A549 (cell line): Measurements from ENCODE around the gene ACTR5.

Experiments
- CBX8 ChIP-seq: fragments of 200-600 bp; sonication (generic); IDR thresholded peaks from 2 replicates; pipeline ENCODE4 v1.6.1; 2016
- CHD4 ChIP-seq: fragments of 200-600 bp; sonication (generic); IDR thresholded peaks from 2 replicates; pipeline ENCODE4 v1.6.1; 2016; ENCODE audit warnings: antibody characterized with exemption, mild to moderate bottlenecking, borderline replicate concordance
- CTCF ChIP-seq: fragments of >200 bp; sonication (Bioruptor Twin); formaldehyde crosslinking; IDR thresholded peaks from 3 replicates; pipeline ENCODE4 v1.5.1; 2016
- JUN ChIP-seq, 2 experiments: fragments of >200 bp; sonication (Bioruptor Twin); formaldehyde crosslinking; IDR thresholded peaks; 2 replicates in 1 of 2; 3 replicates in 1 of 2; pipeline ENCODE4 v1.6.1; 2016 to 2017
- POLR2A ChIP-seq: IDR thresholded peaks from 2 replicates; pipeline ENCODE4 v1.6.1; 2012; ENCODE audit warnings: mild to moderate bottlenecking, low read length
- RARB ChIP-seq: fragments of 250-450 bp; sonication (Bioruptor Pico); IDR thresholded peaks from 2 replicates; pipeline ENCODE4 v1.8.0; 2021; ENCODE audit warnings: mild to moderate bottlenecking, moderate library complexity
- RCOR1 ChIP-seq: fragments of 150-350 bp; IDR thresholded peaks from 2 replicates; pipeline ENCODE4 v1.6.1; 2014; ENCODE audit warnings: antibody characterized with exemption, low read length, low read depth
- REST ChIP-seq: fragments of 200-600 bp; sonication (generic); IDR thresholded peaks from 2 replicates; pipeline ENCODE4 v1.6.1; 2016; ENCODE audit warnings: antibody characterized with exemption, mild to moderate bottlenecking, moderate library complexity
- RFX5 ChIP-seq: fragments of 450-650 bp; IDR thresholded peaks from 2 replicates; pipeline ENCODE4 v1.7.1; 2014; ENCODE audit warnings: antibody characterized with exemption, mild to moderate bottlenecking, moderate library complexity
- TF ChIP-seq, protein P1 (sequence below): IDR thresholded peaks from 2 replicates; pipeline ENCODE4 v1.6.1; 2012; ENCODE audit warnings: low read depth, borderline replicate concordance
- TF ChIP-seq, protein P2 (sequence below): fragments of 250-450 bp; sonication (Bioruptor Pico); IDR thresholded peaks from 2 replicates; pipeline ENCODE4 v1.5.0; 2021; ENCODE audit warnings: mild to moderate bottlenecking, moderate library complexity, borderline replicate concordance

GRCh38 chr20:38789503-38790199 is 41.4 kb downstream of the ACTR5 start:
- TF ChIP-seq, protein P1, sequence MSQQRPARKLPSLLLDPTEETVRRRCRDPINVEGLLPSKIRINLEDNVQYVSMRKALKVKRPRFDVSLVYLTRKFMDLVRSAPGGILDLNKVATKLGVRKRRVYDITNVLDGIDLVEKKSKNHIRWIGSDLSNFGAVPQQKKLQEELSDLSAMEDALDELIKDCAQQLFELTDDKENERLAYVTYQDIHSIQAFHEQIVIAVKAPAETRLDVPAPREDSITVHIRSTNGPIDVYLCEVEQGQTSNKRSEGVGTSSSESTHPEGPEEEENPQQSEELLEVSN, result no peak
- TF ChIP-seq RARB (CRISPR knock-in tag) (no peak), REST (no peak), POLR2A (no peak), CTCF (no peak), JUN (IDR thresholded peaks at IDR 0.05) (no peak), CBX8 (no peak), CHD4 (no peak), RCOR1 (no peak), RFX5 (no peak)
- TF ChIP-seq, protein P2, sequence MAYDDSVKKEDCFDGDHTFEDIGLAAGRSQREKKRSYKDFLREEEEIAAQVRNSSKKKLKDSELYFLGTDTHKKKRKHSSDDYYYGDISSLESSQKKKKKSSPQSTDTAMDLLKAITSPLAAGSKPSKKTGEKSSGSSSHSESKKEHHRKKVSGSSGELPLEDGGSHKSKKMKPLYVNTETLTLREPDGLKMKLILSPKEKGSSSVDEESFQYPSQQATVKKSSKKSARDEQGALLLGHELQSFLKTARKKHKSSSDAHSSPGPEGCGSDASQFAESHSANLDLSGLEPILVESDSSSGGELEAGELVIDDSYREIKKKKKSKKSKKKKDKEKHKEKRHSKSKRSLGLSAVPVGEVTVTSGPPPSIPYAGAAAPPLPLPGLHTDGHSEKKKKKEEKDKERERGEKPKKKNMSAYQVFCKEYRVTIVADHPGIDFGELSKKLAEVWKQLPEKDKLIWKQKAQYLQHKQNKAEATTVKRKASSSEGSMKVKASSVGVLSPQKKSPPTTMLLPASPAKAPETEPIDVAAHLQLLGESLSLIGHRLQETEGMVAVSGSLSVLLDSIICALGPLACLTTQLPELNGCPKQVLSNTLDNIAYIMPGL, result no peak
